Loucy (cell line): ENCODE results near the gene PAX3.

Experiments used
- H2AFZ ChIP-seq: fragments of 200-600 bp; sonication (generic); 2 replicates; pipeline ENCODE4 v1.6.0; 2016; ENCODE audit warnings: antibody characterized with exemption, mild to moderate bottlenecking, low read length, moderate library complexity
- H3F3A ChIP-seq: fragments of 200-600 bp; 2 replicates; pipeline ENCODE4 v1.6.0; 2016; ENCODE audit warnings: antibody characterized with exemption, low read depth, mild to moderate bottlenecking
- H3K27me3 ChIP-seq: fragments of 200-600 bp; sonication (generic); 2 replicates; pipeline ENCODE4 v1.6.1; 2014; ENCODE audit warnings: low read length, mild to moderate bottlenecking; ENCODE audit not compliant: insufficient read depth, poor library complexity, severe bottlenecking
- H3K36me3 ChIP-seq: fragments of 200-600 bp; sonication (generic); 2 replicates; pipeline ENCODE4 v1.6.1; 2016; ENCODE audit warnings: low read length; ENCODE audit not compliant: insufficient read depth
- H3K4me1 ChIP-seq: fragments of 200-600 bp; sonication (generic); 2 replicates; pipeline ENCODE4 v1.5.1; 2014; ENCODE audit warnings: low read length, mild to moderate bottlenecking; ENCODE audit not compliant: insufficient read depth, poor library complexity, severe bottlenecking
- H3K4me2 ChIP-seq: fragments of 200-600 bp; sonication (generic); 2 replicates; pipeline ENCODE4 v1.6.0; 2014; ENCODE audit warnings: antibody characterized with exemption, low read length, low read depth, mild to moderate bottlenecking; ENCODE audit not compliant: poor library complexity, severe bottlenecking
- H3K4me3 ChIP-seq: fragments of 200-600 bp; sonication (generic); 2 replicates; pipeline ENCODE4 v1.5.1; 2014; ENCODE audit warnings: low read length, mild to moderate bottlenecking, mixed read lengths; ENCODE audit not compliant: poor library complexity, severe bottlenecking
- H3K79me2 ChIP-seq: fragments of 200-600 bp; sonication (generic); 2 replicates; pipeline ENCODE4 v1.6.1; 2014; ENCODE audit warnings: low read length; ENCODE audit not compliant: insufficient read depth
- H3K9ac ChIP-seq: fragments of 200-600 bp; sonication (generic); 2 replicates; pipeline ENCODE4 v1.6.0; 2014; ENCODE audit warnings: mild to moderate bottlenecking, low read depth, low read length, moderate library complexity; ENCODE audit not compliant: poor library complexity, severe bottlenecking
- H3K9me2 ChIP-seq: fragments of 200-600 bp; sonication (generic); replicated peaks from 2 replicates; pipeline ENCODE4 v1.6.1; 2016; ENCODE audit warnings: low read depth, low read length, mixed read lengths
- H3K9me3 ChIP-seq: fragments of 200-600 bp; sonication (generic); 2 replicates; pipeline ENCODE4 v1.6.1; 2014; ENCODE audit warnings: mild to moderate bottlenecking, antibody characterized with exemption, low read length, low read depth; ENCODE audit not compliant: insufficient read depth
- H4K20me1 ChIP-seq: fragments of 200-600 bp; sonication (generic); 2 replicates; pipeline ENCODE4 v1.6.0; 2014; ENCODE audit warnings: antibody characterized with exemption, low read length, mild to moderate bottlenecking; ENCODE audit not compliant: insufficient read depth, poor library complexity, severe bottlenecking
- EZH2phosphoT487 ChIP-seq: fragments of 200-600 bp; IDR thresholded peaks from 2 replicates; pipeline ENCODE4 v1.6.1; 2018; ENCODE audit warnings: antibody characterized with exemption, mild to moderate bottlenecking, moderate library complexity, borderline replicate concordance
- TF ChIP-seq, protein P1 (sequence below): fragments of 200-600 bp; sonication (generic); conservative IDR thresholded peaks from 2 replicates; pipeline ENCODE4 v1.5.1; 2014; ENCODE audit warnings: mild to moderate bottlenecking, antibody characterized with exemption, low read length

Gene PAX3

DNA sequence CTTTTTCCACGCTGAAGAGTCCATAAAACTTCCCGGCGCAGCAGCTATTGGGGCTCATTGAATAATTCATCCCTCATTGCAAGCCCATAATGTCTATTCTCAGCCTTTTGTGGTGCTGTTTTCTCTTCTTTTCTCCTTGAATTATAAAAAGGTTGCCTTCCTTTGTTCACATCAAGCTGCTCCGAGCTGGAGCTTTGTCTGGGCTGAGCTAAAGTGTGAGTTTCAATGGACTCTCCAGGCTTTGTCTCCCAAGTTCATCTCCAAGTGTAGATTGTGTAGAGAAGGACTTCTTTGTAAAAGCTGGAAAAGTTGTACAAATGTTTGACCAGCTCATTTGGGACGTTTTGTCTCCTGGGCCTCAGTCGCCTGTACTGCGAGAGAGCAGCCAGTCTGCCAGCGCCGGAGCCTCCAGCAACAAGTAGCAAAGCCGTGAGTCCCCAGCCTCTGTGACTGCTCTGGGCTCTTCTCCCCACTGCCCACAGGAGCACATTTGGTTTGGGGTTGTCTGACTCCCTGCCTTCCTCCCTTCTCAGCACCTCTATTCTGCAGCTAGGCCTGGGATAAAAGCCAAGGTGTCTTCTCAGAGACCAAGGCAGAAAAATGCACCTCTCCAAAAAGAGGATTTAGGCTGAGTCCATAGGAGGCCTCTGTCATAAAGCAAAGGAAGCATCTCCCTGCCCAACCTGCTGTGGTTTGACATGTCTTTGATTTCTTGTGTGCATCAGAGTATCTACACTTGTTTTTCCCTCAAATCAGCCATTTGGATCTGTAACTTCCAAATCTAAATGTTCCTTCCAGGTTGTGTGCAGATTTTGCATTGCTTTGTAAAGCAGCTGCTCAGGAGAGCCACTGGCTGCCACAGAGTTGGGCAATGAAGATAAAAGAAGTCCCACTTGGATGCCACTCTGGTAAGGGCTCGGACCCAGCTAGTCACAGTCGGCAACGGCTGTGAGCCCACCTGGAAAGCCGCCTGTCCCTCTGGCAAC lies 6.4 kb downstream of the PAX3 start:
- Histone ChIP-seq H4K20me1 (no peaks in the 10 kb centered on the region), H2AFZ (no peak overlapping the region), H3K9me3 (no peaks in the 10 kb centered on the region), H3K79me2 (no peaks in the 10 kb centered on the region), H3K36me3 (no peaks in the 10 kb centered on the region), H3F3A (no peaks in the 10 kb centered on the region), H3K9ac (no peak overlapping the region), H3K4me3 (no peak overlapping the region), H3K4me2 (no peak overlapping the region), H3K4me1 (no peaks in the 10 kb centered on the region), H3K27me3 (no peaks in the 10 kb centered on the region), H3K9me2 (no peaks in the 10 kb centered on the region)
- TF ChIP-seq EZH2phosphoT487 = no peak
- TF ChIP-seq, protein P1, sequence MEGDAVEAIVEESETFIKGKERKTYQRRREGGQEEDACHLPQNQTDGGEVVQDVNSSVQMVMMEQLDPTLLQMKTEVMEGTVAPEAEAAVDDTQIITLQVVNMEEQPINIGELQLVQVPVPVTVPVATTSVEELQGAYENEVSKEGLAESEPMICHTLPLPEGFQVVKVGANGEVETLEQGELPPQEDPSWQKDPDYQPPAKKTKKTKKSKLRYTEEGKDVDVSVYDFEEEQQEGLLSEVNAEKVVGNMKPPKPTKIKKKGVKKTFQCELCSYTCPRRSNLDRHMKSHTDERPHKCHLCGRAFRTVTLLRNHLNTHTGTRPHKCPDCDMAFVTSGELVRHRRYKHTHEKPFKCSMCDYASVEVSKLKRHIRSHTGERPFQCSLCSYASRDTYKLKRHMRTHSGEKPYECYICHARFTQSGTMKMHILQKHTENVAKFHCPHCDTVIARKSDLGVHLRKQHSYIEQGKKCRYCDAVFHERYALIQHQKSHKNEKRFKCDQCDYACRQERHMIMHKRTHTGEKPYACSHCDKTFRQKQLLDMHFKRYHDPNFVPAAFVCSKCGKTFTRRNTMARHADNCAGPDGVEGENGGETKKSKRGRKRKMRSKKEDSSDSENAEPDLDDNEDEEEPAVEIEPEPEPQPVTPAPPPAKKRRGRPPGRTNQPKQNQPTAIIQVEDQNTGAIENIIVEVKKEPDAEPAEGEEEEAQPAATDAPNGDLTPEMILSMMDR = no peak

DNA sequence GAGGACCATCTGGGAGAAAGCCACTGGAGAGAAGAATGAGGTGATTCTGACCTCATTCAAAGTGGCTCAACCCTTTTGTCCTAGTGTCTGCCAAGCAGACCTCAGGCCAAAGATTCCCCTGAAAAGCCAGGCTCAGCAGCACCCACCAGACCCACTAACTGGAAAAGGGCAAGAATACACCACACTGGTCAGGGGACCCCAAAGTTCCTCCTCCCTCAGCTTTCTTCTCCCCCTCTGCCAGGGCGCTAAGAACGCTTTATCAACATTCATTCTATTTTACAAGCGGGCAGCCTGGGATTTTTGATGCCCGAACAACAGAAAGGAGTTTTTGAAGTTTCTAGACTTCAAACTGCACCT lies 7.3 kb downstream of the PAX3 start:
- Histone ChIP-seq H3K4me3 (no peak overlapping the region), H3K79me2 (no peaks in the 10 kb centered on the region), H3K9me2 (no peaks in the 10 kb centered on the region)

DNA sequence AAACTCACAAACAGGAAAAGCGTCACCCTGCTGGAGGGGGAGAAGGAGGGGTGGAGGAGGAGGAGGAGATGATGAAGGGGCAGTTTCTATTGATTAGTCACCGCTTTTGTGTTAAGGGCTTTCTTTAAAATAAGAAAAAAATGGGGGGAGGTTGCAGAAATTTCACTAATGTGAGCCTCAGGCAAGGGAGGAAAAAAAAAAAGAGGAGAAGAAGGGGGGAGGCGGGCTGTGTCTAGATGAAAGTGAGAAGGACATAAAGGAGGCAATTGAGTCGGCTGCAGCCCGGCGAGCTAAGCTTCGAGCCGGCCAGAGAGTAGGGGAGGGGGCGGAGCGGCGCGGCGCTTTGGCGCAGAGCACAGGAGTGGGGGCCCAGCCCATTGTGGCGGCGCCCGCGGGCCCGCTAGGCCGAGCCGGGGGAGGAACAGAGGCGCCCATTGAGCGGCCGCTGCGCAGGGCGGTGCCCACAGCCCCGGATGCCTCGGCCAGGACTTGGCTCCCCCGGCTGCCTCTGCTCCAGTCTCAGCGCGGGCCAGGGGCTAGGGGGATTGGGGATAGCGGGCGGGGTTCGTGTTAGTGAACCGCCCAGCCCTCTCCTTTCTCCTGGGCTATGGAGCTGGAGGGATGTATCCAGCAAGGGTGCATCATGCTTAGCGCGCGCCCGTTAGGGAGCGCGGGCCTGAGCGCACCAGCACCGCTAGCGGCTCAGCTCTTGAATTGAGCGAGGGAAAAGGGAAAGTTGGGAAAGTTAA lies 7.9 kb downstream of the PAX3 start:
- Histone ChIP-seq H3K9me3 (no peaks in the 10 kb centered on the region), H2AFZ (no peak overlapping the region), H3K4me2 (no peak overlapping the region), H3K36me3 (no peaks in the 10 kb centered on the region), H3K4me1 (no peaks in the 10 kb centered on the region), H3K9me2 (no peaks in the 10 kb centered on the region), H3K79me2 (no peaks in the 10 kb centered on the region), H3F3A (no peaks in the 10 kb centered on the region), H3K9ac (no peak overlapping the region), H4K20me1 (no peaks in the 10 kb centered on the region), H3K4me3 (no peak overlapping the region), H3K27me3 (no peaks in the 10 kb centered on the region)
- TF ChIP-seq, protein P1 = no peak
- TF ChIP-seq EZH2phosphoT487 = no peak

More for the DNA sequence above, 7.3 kb downstream of the PAX3 start:
- H2AFZ ChIP-seq = no peak overlapping the region
- H3K36me3 ChIP-seq = no peaks in the 10 kb centered on the region
- no peaks in the 10 kb centered on the region for H3K4me1 ChIP-seq
- H4K20me1 ChIP-seq = no peaks in the 10 kb centered on the region
- H3F3A ChIP-seq = no peaks in the 10 kb centered on the region
- TF ChIP-seq, protein P1 = no peak
- no peaks in the 10 kb centered on the region for H3K27me3 ChIP-seq
- H3K9ac ChIP-seq = no peak overlapping the region
- H3K9me3 ChIP-seq = no peaks in the 10 kb centered on the region
- H3K4me2 ChIP-seq = no peak overlapping the region
